Measurements from ENCODE around the gene SH3BP2.

DNA sequence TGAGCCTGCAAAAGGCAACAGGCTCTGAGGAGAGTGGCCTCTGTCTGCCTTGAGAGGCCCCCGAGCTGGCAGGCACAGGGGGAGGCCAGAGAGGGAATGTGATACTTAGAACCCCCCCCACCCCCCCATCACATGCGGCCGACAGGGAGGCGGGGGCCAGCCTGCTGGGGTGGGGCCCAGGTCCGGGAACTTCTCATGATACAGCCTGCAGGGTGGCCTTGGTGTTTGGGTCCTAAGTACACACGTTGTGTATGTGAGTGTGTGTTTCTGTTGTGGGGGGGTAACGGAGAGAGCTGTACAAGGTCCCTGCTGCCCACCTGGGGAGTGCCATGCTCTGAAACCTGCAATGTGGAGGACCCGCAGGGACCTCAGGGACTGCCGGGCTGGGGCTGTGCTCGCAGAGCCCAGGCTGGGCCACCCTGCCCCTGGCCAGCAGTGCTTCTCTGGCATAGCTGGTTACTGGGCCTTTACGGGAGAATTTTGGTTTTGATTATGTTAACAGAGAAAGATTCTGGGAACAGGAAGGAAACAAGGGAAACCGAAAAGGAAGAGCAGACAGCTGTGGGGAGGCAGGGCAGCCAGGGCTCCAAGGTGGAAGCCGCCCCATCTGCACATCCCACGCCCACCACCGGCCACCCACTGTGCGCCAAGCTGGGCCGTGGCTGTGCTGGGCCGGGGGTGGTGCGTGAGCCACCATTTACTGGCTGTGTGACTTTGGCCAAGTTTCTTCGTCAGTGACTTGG, 19.9 kb downstream of the SH3BP2 start:
- TF ChIP-seq, protein P1, sequence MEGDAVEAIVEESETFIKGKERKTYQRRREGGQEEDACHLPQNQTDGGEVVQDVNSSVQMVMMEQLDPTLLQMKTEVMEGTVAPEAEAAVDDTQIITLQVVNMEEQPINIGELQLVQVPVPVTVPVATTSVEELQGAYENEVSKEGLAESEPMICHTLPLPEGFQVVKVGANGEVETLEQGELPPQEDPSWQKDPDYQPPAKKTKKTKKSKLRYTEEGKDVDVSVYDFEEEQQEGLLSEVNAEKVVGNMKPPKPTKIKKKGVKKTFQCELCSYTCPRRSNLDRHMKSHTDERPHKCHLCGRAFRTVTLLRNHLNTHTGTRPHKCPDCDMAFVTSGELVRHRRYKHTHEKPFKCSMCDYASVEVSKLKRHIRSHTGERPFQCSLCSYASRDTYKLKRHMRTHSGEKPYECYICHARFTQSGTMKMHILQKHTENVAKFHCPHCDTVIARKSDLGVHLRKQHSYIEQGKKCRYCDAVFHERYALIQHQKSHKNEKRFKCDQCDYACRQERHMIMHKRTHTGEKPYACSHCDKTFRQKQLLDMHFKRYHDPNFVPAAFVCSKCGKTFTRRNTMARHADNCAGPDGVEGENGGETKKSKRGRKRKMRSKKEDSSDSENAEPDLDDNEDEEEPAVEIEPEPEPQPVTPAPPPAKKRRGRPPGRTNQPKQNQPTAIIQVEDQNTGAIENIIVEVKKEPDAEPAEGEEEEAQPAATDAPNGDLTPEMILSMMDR (optimal IDR thresholded peaks at IDR 0.05 in 1 of 3, IDR thresholded peaks at IDR 0.05 in 1 of 3, conservative IDR thresholded peaks at IDR 0.05 in 1 of 3; ENCODE audit: extremely low read depth in 1 of 3, insufficient read depth in 2 of 3, low read length in 3 of 3), result no peak
- TF ChIP-seq EZH2 (IDR thresholded peaks at IDR 0.05; ENCODE audit: low read length), result no peak

Measured in keratinocyte (primary cell).